Measurements from ENCODE around the gene MCCD1. TPM values are rescaled to one million over a fixed set of nuclear protein-coding genes. Genes with fewer than 3 reads are reported as not detected.
"Not testable (repeated sequence)": the region's sequence is repeated elsewhere in the genome, so short reads cannot be mapped to it uniquely, and the experiment has no call there.

The MCCD1 gene
- total RNA-seq, 1 experiment from 2014 or later = not detected

DNA sequence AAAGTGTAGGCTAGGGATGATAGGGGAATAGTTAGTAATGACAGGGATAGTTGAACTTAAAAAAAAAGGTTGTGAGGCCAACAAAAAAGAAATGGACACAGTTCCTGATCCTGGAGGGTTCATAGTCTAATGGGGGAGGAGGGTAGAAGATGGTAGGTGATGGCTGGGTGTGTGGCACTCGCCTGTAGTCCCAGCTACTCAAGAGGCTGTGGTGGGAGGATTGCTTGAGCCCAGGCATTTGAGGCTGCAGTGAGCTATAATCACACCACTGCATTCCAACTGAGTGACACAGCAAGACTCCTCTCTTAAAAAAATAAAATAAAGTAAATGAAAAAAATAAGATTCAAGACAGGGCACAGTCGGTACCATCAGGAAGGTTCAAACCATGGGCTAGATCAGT is 33.2 kb upstream of the MCCD1 start (continued):
- TF ChIP-seq GRHL2 (CRISPR knock-in tag; IDR thresholded peaks at IDR 0.05; ENCODE audit: insufficient replicate concordance, severe bottlenecking) = no peak
- TF ChIP-seq ELF4 (CRISPR knock-in tag; IDR thresholded peaks at IDR 0.05; ENCODE audit: low read depth) = no peak
- no peak for TF ChIP-seq CREB1 (CRISPR knock-in tag; IDR thresholded peaks at IDR 0.05)
- TF ChIP-seq ZNF263 (CRISPR knock-in tag; IDR thresholded peaks at IDR 0.05; ENCODE audit: low read depth) = no peak
- no peak for TF ChIP-seq ERG (CRISPR knock-in tag; IDR thresholded peaks at IDR 0.05)
- TF ChIP-seq MYBL2 (CRISPR knock-in tag; IDR thresholded peaks at IDR 0.05) = no peak
- TF ChIP-seq JUN (CRISPR knock-in tag; IDR thresholded peaks at IDR 0.05) = no peak
- no peak for TF ChIP-seq CDX4 (CRISPR knock-in tag; IDR thresholded peaks at IDR 0.05; ENCODE audit: borderline replicate concordance)
- no peak for TF ChIP-seq GTF2I (CRISPR knock-in tag; conservative IDR thresholded peaks at IDR 0.05)
- no peak for TF ChIP-seq SMAD4 (CRISPR knock-in tag; IDR thresholded peaks at IDR 0.05)
- no peak for TF ChIP-seq IRF1 (CRISPR knock-in tag; IDR thresholded peaks at IDR 0.05)
- TF ChIP-seq GABPB1 (CRISPR knock-in tag; IDR thresholded peaks at IDR 0.05) = no peak
- TF ChIP-seq ZNF416 (CRISPR knock-in tag; IDR thresholded peaks at IDR 0.05) = no peak

DNA sequence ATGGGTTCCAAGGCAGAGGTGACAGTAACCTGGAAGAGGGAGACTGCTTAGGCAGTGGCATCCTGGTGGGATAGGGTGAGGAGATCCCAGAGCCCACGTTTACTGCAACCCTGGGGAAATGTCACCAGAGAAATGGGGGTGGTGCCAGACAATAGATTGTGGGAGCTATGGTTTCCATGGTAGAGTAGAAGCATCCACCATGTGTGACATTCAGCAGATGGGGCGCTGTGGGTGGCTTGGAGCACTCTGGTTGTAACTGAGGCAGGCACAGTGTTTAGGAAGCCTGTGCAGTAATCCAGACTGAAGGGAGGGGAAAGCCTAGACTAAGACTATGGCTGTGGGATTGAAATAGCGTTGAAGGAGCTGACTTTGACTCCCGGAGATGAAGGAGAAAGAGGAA is 31.9 kb upstream of the MCCD1 start:
- H3K9me3 Mint-ChIP-seq; ATAC-seq; DNase-seq (ENCODE audit: low spot score); H3K36me3 Mint-ChIP-seq: not testable (repeated sequence)
- ChIA-PET POLR2A (interaction anchor here (1.8 to 3.2 kb wide), 3 partner anchors 31 to 51 kb away, joined by 8 to 22 read pairs (median 9); partner anchors contain the start of genes DDX39B, MCCD1 and NFKBIL1), CTCF (interaction anchor here (0.6 to 1.5 kb wide), 4 partner anchors 94 to 118 kb away, joined by 3 to 4 read pairs (median 4); partner anchors contain the start of gene AIF1)
- H3K4me3 Mint-ChIP-seq = peak overlapping the region; percentile 100
- peak overlapping the region; percentile 25; the same call in 1 of the 2 replicates for H3K27ac Mint-ChIP-seq
- peaks cover 56% of the 10 kb centered on the region for H3K4me1 Mint-ChIP-seq
- H3K27me3 Mint-ChIP-seq (ENCODE audit: low read depth) = peaks cover 30% of the 10 kb centered on the region

DNA sequence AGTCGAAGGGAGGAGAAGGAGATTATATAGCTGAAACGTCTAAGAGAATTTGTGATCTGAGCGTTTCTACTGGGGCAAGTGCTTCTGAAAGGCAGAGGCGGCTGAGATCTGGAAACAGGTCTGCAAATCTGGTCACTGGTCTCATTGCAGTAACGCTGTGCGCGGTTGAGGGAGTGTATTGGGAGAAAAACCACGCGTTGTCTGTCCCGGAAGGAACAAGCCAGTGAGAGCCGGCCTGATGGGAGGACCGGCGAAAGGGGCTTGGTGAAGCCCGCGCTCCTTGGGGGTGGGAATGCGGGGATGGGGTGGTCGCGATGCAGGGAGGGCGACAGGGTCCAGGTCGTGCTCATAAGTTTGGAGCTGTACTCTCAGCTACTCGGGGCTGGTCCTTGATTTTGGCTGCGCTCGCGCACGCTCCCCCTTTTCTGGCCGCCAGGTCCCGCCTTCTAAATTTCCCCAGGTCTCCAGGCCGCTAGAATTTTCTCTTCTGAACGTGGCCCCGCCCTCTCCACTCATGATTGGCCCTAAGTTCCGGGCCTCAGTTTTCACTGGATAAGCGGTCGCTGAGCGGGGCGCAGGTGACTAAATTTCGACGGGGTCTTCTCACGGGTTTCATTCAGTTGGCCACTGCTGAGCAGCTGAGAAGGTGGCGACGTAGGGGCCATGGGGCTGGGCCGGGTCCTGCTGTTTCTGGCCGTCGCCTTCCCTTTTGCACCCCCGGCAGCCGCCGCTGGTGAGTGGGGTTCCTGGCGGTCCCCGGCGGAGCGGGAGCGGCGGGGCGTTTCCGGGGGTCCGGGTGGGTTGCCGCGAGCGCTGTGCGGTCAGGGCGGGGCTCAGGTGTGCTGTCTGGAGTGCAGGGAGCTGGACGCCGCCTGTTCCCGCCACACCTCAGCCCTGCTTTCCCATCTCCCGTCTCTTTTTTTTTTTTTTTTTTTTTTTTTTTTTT is 31.0 kb upstream of the MCCD1 start, which contains the start of gene MICB:
Gene MICB (plus strand): TSS at position 615 of the 946 bp plus-strand sequence. CDS start 49 bp downstream, at position 664.
- H3K4me1 Mint-ChIP-seq = peaks cover 54% of the 10 kb centered on the region
- no peaks in the 10 kb centered on the region for H3K36me3 Mint-ChIP-seq
- ChIA-PET POLR2A (interaction anchor here (0.6 to 3.2 kb wide), 8 partner anchors 16 to 242 kb away, joined by 3 to 22 read pairs (median 4); partner anchors contain the start of genes ATP6V1G2, DDX39B, MCCD1 and MICA), CTCF (interaction anchor here (0.6 to 2.1 kb wide), 13 partner anchors 31 to 131 kb away, joined by 3 to 12 read pairs (median 4); partner anchors contain the start of genes ATP6V1G2 and MCCD1)
- H3K4me3 Mint-ChIP-seq = peak within 1 kb of the TSS; percentile 100
- DNase-seq (ENCODE audit: low spot score) (peak; percentile 91), ATAC-seq (peak; percentile 69)
- H3K27ac Mint-ChIP-seq = peak within 1 kb of the TSS; percentile 94
- no peaks in the 10 kb centered on the region for H3K9me3 Mint-ChIP-seq
- H3K27me3 Mint-ChIP-seq (ENCODE audit: low read depth) = peaks cover 30% of the 10 kb centered on the region
- TF ChIP-seq ZNF671 (CRISPR knock-in tag; IDR thresholded peaks at IDR 0.05) (no peak), ZNF425 (CRISPR knock-in tag; conservative IDR thresholded peaks at IDR 0.05) (no peak), ZNF219 (CRISPR knock-in tag; IDR thresholded peaks at IDR 0.05; ENCODE audit: borderline replicate concordance) (no peak)
- TF ChIP-seq, protein P1, sequence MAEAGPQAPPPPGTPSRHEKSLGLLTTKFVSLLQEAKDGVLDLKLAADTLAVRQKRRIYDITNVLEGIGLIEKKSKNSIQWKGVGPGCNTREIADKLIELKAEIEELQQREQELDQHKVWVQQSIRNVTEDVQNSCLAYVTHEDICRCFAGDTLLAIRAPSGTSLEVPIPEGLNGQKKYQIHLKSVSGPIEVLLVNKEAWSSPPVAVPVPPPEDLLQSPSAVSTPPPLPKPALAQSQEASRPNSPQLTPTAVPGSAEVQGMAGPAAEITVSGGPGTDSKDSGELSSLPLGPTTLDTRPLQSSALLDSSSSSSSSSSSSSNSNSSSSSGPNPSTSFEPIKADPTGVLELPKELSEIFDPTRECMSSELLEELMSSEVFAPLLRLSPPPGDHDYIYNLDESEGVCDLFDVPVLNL (CRISPR knock-in tag; IDR thresholded peaks at IDR 0.05; ENCODE audit: borderline replicate concordance, low read depth) = no peak
- TF ChIP-seq, protein P2, sequence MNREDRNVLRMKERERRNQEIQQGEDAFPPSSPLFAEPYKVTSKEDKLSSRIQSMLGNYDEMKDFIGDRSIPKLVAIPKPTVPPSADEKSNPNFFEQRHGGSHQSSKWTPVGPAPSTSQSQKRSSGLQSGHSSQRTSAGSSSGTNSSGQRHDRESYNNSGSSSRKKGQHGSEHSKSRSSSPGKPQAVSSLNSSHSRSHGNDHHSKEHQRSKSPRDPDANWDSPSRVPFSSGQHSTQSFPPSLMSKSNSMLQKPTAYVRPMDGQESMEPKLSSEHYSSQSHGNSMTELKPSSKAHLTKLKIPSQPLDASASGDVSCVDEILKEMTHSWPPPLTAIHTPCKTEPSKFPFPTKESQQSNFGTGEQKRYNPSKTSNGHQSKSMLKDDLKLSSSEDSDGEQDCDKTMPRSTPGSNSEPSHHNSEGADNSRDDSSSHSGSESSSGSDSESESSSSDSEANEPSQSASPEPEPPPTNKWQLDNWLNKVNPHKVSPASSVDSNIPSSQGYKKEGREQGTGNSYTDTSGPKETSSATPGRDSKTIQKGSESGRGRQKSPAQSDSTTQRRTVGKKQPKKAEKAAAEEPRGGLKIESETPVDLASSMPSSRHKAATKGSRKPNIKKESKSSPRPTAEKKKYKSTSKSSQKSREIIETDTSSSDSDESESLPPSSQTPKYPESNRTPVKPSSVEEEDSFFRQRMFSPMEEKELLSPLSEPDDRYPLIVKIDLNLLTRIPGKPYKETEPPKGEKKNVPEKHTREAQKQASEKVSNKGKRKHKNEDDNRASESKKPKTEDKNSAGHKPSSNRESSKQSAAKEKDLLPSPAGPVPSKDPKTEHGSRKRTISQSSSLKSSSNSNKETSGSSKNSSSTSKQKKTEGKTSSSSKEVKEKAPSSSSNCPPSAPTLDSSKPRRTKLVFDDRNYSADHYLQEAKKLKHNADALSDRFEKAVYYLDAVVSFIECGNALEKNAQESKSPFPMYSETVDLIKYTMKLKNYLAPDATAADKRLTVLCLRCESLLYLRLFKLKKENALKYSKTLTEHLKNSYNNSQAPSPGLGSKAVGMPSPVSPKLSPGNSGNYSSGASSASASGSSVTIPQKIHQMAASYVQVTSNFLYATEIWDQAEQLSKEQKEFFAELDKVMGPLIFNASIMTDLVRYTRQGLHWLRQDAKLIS (CRISPR knock-in tag; IDR thresholded peaks at IDR 0.05; ENCODE audit: borderline replicate concordance) = no peak
